K562 (cell line): ENCODE measurements around the gene VRK3. TPM values are rescaled to one million over a fixed set of nuclear protein-coding genes. Genes with fewer than 3 reads are reported as not detected.

Source experiments
- ATAC-seq: fragments of 200-7000 bp; cut with Tn5 transposase; 3 replicates; pipeline ENCODE4 v1.9.1; 2020; ENCODE audit warnings: moderate library complexity
- BruUV-seq: library from RNA; stranded (reverse); fragments of 400-500 nt; replicated peaks from 2 replicates; lab custom pipeline; 2021; lab: Mats Ljungman, UMichigan
- CTCF ChIA-PET: fragments of 300-600 bp; formaldehyde crosslinking; extraction: SDS; loops from one replicate; lab custom pipeline; 2021; ENCODE audit warnings: low intra/inter-chr PET ratio; lab: Yijun Ruan, JAX
- POLR2A ChIA-PET: fragments of 300-600, 350-650 bp; sonication (Branson Sonifier 250); formaldehyde crosslinking; extraction: SDS; loops from one replicate; lab custom pipeline; 2021; ENCODE audit warnings: antibody characterized with exemption, inconsistent platforms; lab: Yijun Ruan, JAX
- DNase-seq, 4 experiments: peaks; one replicate each; pipeline versions ENCODE4 v3.0.0 to v3.0.0-alpha.2; 2011 to 2018; ENCODE audit warnings: low spot score in 3 of 4, mixed read lengths in 3 of 4; ENCODE audit errors: extremely low read depth in 1 of 4
- FAIRE-seq: peaks from 2 replicates; lab custom pipeline; 2011; peaks lifted over from hg19 to GRCh38; lab: Jason Lieb, UNC
- H2AFZ ChIP-seq: 2 replicates; pipeline ENCODE4 v1.6.0; 2011; ENCODE audit warnings: low read depth, low read length, control low read depth, inconsistent platforms
- H3K27ac ChIP-seq: fragments of 200-600 bp; 3 replicates; pipeline ENCODE4 v1.8.0; 2011; ENCODE audit warnings: low read depth, mild to moderate bottlenecking, control low read depth, inconsistent platforms, low read length, moderate library complexity, mixed read lengths; ENCODE audit errors: extremely low read depth
- H3K27me3 ChIP-seq, 2 experiments: fragments of 300-600 bp in 1 of 2; 2 replicates in 1 of 2; 3 replicates in 1 of 2; pipeline versions ENCODE4 v1.6.0 to v1.8.0; 2011; ENCODE audit warnings: inconsistent platforms in 2 of 2, low read length in 2 of 2, mild to moderate bottlenecking in 1 of 2, mixed read lengths in 1 of 2, moderate library complexity in 1 of 2; ENCODE audit not compliant: control insufficient read depth in 2 of 2, insufficient read depth in 2 of 2
- H3K36me3 ChIP-seq: fragments of 300-600 bp; 3 replicates; pipeline ENCODE4 v1.8.0; 2011; ENCODE audit warnings: mild to moderate bottlenecking, low read length, inconsistent platforms; ENCODE audit not compliant: control insufficient read depth, insufficient read depth
- H3K4me1 ChIP-seq, 2 experiments: fragments of 200-600 bp in 1 of 2; replicated peaks in 1 of 2; 2 replicates in 1 of 2; 3 replicates in 1 of 2; pipeline versions ENCODE4 v1.5.1 to v1.8.0; 2011; ENCODE audit warnings: inconsistent platforms in 2 of 2, low read length in 2 of 2, mild to moderate bottlenecking in 1 of 2, mixed read lengths in 1 of 2, moderate library complexity in 1 of 2; ENCODE audit not compliant: control insufficient read depth in 2 of 2, insufficient read depth in 2 of 2
- H3K4me2 ChIP-seq: 2 replicates; pipeline ENCODE4 v1.6.1; 2011; ENCODE audit warnings: low read length, control low read depth, inconsistent platforms, mixed read lengths; ENCODE audit not compliant: insufficient read depth
- H3K4me3 ChIP-seq: fragments of 200-600 bp; sonication (generic), shearing (Covaris generic); 2 replicates; pipeline ENCODE4 v1.5.1; 2016; ENCODE audit warnings: control low read depth, inconsistent platforms
- H3K79me2 ChIP-seq: fragments of 200-600 bp; 3 replicates; pipeline ENCODE4 v1.8.0; 2011; ENCODE audit warnings: low read length, inconsistent platforms; ENCODE audit not compliant: control insufficient read depth, insufficient read depth
- H3K9ac ChIP-seq, 2 experiments: 2 replicates each; pipeline versions ENCODE4 v1.6.0 to v1.6.1; 2011; ENCODE audit warnings: low read depth in 2 of 2, low read length in 2 of 2, control low read depth in 1 of 2, inconsistent platforms in 1 of 2, mild to moderate bottlenecking in 1 of 2, mixed read lengths in 1 of 2; ENCODE audit not compliant: insufficient read depth in 1 of 2
- H3K9me1 ChIP-seq: one replicate; pipeline ENCODE4 v1.6.0; 2011; ENCODE audit warnings: inconsistent platforms, mild to moderate bottlenecking, low read length, moderate library complexity; ENCODE audit not compliant: control insufficient read depth, insufficient read depth
- H3K9me3 ChIP-seq: replicated peaks from 2 replicates; pipeline ENCODE4 v1.5.1; 2011; ENCODE audit warnings: low read depth, low read length, inconsistent platforms; ENCODE audit not compliant: control insufficient read depth, insufficient read depth
- H4K20me1 ChIP-seq: replicated peaks from 2 replicates; pipeline ENCODE4 v1.6.1; 2011; ENCODE audit warnings: low read length, inconsistent platforms, mixed read lengths; ENCODE audit not compliant: control insufficient read depth, insufficient read depth
- BHLHE40 ChIP-seq: IDR thresholded peaks from 2 replicates; pipeline ENCODE4 v1.6.1; 2011; ENCODE audit warnings: low read length, improper control_type of control experiment
- CBX2 ChIP-seq: fragments of 200-600 bp; sonication (generic); IDR thresholded peaks from one replicate; pipeline ENCODE4 v1.6.1; 2012; ENCODE audit warnings: mild to moderate bottlenecking, low read length, inconsistent platforms; ENCODE audit not compliant: insufficient read depth, poor library complexity, severe bottlenecking
- GABPB1 ChIP-seq: sonication (generic); formaldehyde crosslinking; IDR thresholded peaks from 2 replicates; pipeline ENCODE4 v1.8.0; 2022; ENCODE audit warnings: mild to moderate bottlenecking, missing genetic modification reagents
- MXI1 ChIP-seq: IDR thresholded peaks from 2 replicates; pipeline ENCODE4 v1.6.1; 2011; ENCODE audit warnings: low read depth, mild to moderate bottlenecking, improper control_type of control experiment, low read length
- PTRF ChIP-seq: fragments of 450-650 bp; IDR thresholded peaks from 2 replicates; pipeline ENCODE4 v1.6.1; 2016; ENCODE audit warnings: mild to moderate bottlenecking, missing genetic modification characterization, missing compliant biosample characterization
- RBM14 ChIP-seq: fragments of 200-400 bp; formaldehyde crosslinking; IDR thresholded peaks from 2 replicates; pipeline ENCODE4 v1.6.1; 2018; ENCODE audit warnings: low read depth, mild to moderate bottlenecking, low read length, moderate library complexity, borderline replicate concordance; ENCODE audit not compliant: insufficient read depth
- TSC22D4 ChIP-seq: fragments of 450-650 bp; IDR thresholded peaks from 2 replicates; pipeline ENCODE4 v1.6.1; 2016; ENCODE audit warnings: missing genetic modification characterization, missing biosample characterization, control low read depth
- ZNF41 ChIP-seq: fragments of 250-450 bp; sonication (Bioruptor Pico); conservative IDR thresholded peaks from 2 replicates; pipeline ENCODE4 v1.4.0; 2020; ENCODE audit warnings: mild to moderate bottlenecking
- ZNF561 ChIP-seq: fragments of 450-650 bp; formaldehyde crosslinking; conservative IDR thresholded peaks from 2 replicates; pipeline ENCODE4 v1.4.0; 2020; ENCODE audit warnings: mild to moderate bottlenecking, moderate library complexity
- ZNF57 ChIP-seq: fragments of 450-650 bp; formaldehyde crosslinking; IDR thresholded peaks from 2 replicates; pipeline ENCODE4 v1.4.0; 2020; ENCODE audit warnings: mild to moderate bottlenecking, moderate library complexity
- ZNF780A ChIP-seq: fragments of 250-450 bp; sonication (Bioruptor Pico); IDR thresholded peaks from 2 replicates; pipeline ENCODE4 v1.5.0; 2021; ENCODE audit warnings: mild to moderate bottlenecking
- WGBS: fragments of 100-300 bp; shearing (Covaris generic); methylation state at CpG from one replicate; pipeline ENCODE4 v1.1.6; 2016; ENCODE audit warnings: low coverage, mixed read lengths; ENCODE audit not compliant: insufficient coverage; ENCODE audit errors: missing lambda C conversion rate; 5-methylcytosine and 5-hydroxymethylcytosine counted together
- in situ Hi-C: fragments of 300-500 bp; cut with MboI; formaldehyde crosslinking; loops from 4 replicates; pipeline ENCODE4 v1.15.0; 2018; ENCODE audit warnings: inconsistent platforms, mixed read lengths
- intact Hi-C: fragments of 100-400 bp; cut with micrococcal nuclease; formaldehyde crosslinking; loops from 2 replicates; pipeline ENCODE4 v1.14.2; 2022
- polyA plus RNA-seq, 8 experiments: library from polyadenylated mRNA; depleted of rRNA in 4 of 8; stranded (reverse) in 5 of 8; unstranded in 3 of 8; fragments of >200 nt; fragmentation: Nextera tagmentation in 2 of 8; fragmentation: Illumina TruSeq in 1 of 8; extraction: Ambion mirVana in 2 of 8; extraction: Trizol in 1 of 8; gene quantifications; 2 replicates each; pipeline versions ENCODE4 v1.2.1 to v1.2.3, GENCODE V29; 2011 to 2014; ENCODE audit warnings: inconsistent platforms in 1 of 8, missing spikeins in 1 of 8
- total RNA-seq, 7 experiments: library from RNA; depleted of rRNA in 6 of 7; stranded (reverse); fragments of >200 nt in 6 of 7; fragmentation: Illumina TruSeq in 2 of 7; extraction: Trizol in 2 of 7; gene quantifications; 2 replicates each; pipeline versions ENCODE4 v1.2.1 to v1.2.3, GENCODE V29; 2011 to 2021; ENCODE audit warnings: low replicate concordance in 1 of 7
- TF ChIP-seq, protein P1 (sequence below): fragments of 250-450 bp; sonication (Bioruptor Pico); IDR thresholded peaks from 2 replicates; pipeline ENCODE4 v1.5.0; 2021; ENCODE audit warnings: mild to moderate bottlenecking, borderline replicate concordance
- TF ChIP-seq, protein P2 (sequence below): sonication (generic); formaldehyde crosslinking; IDR thresholded peaks from 2 replicates; pipeline ENCODE4 v1.8.1; 2023; ENCODE audit warnings: missing genetic modification reagents, mild to moderate bottlenecking, borderline replicate concordance

Gene VRK3
- total and polyA plus RNA-seq, 9 of the 15 experiments (the other 6 are each of a cell fraction or from before 2014, with no cell fraction given): 25.6 to 94.3 (median 42.9) TPM

GRCh38 chr19:49929611-49930482 is 95.3 kb downstream of the VRK3 start:
- peak overlapping the region; percentile 93 for H2AFZ ChIP-seq
- FAIRE-seq: peak; percentile 96
- H3K9me1 ChIP-seq: peaks cover 5% of the 10 kb centered on the region
- peak overlapping the region; percentile 55 for H3K4me3 ChIP-seq
- DNase-seq: peak; percentile 90 to 97 (median 94)
- no TSS peak for BruUV-seq
- H3K36me3 ChIP-seq: peaks cover 42% of the 10 kb centered on the region
- H3K9me3 ChIP-seq: no peaks in the 10 kb centered on the region
- intact Hi-C loops: loop anchor here (5.0 kb wide), 1 partner anchor 63 kb away; the partner anchor contains the start of gene PNKP
- under 1% methylated on average over 36 of the region's 43 CpGs for WGBS
- H3K27me3 ChIP-seq: no peaks in the 10 kb centered on the region
- peaks cover 12% of the 10 kb centered on the region for H4K20me1 ChIP-seq
- peak overlapping the region; percentile 94 to 98 for H3K9ac ChIP-seq
- peak; percentile 71 for ATAC-seq
- peak overlapping the region; percentile 97 for H3K4me2 ChIP-seq
- peak overlapping the region; percentile 92 for H3K27ac ChIP-seq
- CTCF ChIA-PET: no interaction called here
- POLR2A ChIA-PET: interaction anchor here (0.6 to 6.4 kb wide), 21 partner anchors 8 to 610 kb away, joined by 3 to 105 read pairs (median 4); partner anchors contain the start of genes AKT1S1 and TBC1D17
- in situ Hi-C loops: loop anchor here (10.0 kb wide), 1 partner anchor 165 kb away; no protein-coding TSS in a partner anchor
- H3K79me2 ChIP-seq: peaks cover 63% of the 10 kb centered on the region
- peaks cover 28 to 51% of the 10 kb centered on the region in 2 experiments for H3K4me1 ChIP-seq
- TF ChIP-seq MXI1 (peak; percentile 41; the same call in 1 of the 2 replicates), TSC22D4 (tag) (no peak), ZNF57 (peak; percentile 57; the same call in 1 of the 2 replicates), ZNF780A (no peak), CBX2 (no peak), BHLHE40 (peak; percentile 81), ZNF41 (0 out of 2 replicates have a peak, but pooled peaks have one; percentile 15), ZNF561 (CRISPR knock-in tag) (no peak), RBM14 (no peak), PTRF (tag) (no peak), GABPB1 (CRISPR knock-in tag) (peak; percentile 73; the same call in 1 of the 2 replicates)
- TF ChIP-seq, protein P1, sequence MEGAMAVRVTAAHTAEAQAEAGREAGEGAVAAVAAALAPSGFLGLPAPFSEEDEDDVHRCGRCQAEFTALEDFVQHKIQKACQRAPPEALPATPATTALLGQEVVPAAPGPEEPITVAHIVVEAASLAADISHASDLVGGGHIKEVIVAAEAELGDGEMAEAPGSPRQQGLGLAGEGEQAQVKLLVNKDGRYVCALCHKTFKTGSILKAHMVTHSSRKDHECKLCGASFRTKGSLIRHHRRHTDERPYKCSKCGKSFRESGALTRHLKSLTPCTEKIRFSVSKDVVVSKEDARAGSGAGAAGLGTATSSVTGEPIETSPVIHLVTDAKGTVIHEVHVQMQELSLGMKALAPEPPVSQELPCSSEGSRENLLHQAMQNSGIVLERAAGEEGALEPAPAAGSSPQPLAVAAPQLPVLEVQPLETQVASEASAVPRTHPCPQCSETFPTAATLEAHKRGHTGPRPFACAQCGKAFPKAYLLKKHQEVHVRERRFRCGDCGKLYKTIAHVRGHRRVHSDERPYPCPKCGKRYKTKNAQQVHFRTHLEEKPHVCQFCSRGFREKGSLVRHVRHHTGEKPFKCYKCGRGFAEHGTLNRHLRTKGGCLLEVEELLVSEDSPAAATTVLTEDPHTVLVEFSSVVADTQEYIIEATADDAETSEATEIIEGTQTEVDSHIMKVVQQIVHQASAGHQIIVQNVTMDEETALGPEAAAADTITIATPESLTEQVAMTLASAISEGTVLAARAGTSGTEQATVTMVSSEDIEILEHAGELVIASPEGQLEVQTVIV (CRISPR knock-in tag): peak; percentile 52; the same call in 1 of the 2 replicates
- TF ChIP-seq, protein P2, sequence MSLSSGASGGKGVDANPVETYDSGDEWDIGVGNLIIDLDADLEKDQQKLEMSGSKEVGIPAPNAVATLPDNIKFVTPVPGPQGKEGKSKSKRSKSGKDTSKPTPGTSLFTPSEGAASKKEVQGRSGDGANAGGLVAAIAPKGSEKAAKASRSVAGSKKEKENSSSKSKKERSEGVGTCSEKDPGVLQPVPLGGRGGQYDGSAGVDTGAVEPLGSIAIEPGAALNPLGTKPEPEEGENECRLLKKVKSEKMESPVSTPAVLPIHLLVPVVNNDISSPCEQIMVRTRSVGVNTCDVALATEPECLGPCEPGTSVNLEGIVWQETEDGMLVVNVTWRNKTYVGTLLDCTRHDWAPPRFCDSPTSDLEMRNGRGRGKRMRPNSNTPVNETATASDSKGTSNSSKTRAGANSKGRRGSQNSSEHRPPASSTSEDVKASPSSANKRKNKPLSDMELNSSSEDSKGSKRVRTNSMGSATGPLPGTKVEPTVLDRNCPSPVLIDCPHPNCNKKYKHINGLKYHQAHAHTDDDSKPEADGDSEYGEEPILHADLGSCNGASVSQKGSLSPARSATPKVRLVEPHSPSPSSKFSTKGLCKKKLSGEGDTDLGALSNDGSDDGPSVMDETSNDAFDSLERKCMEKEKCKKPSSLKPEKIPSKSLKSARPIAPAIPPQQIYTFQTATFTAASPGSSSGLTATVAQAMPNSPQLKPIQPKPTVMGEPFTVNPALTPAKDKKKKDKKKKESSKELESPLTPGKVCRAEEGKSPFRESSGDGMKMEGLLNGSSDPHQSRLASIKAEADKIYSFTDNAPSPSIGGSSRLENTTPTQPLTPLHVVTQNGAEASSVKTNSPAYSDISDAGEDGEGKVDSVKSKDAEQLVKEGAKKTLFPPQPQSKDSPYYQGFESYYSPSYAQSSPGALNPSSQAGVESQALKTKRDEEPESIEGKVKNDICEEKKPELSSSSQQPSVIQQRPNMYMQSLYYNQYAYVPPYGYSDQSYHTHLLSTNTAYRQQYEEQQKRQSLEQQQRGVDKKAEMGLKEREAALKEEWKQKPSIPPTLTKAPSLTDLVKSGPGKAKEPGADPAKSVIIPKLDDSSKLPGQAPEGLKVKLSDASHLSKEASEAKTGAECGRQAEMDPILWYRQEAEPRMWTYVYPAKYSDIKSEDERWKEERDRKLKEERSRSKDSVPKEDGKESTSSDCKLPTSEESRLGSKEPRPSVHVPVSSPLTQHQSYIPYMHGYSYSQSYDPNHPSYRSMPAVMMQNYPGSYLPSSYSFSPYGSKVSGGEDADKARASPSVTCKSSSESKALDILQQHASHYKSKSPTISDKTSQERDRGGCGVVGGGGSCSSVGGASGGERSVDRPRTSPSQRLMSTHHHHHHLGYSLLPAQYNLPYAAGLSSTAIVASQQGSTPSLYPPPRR: no peak
